NCI-H1092 (cell line): ENCODE data around the gene CLEC2L.
"Not testable (repeated sequence)": the region's sequence is repeated elsewhere in the genome, so short reads cannot be mapped to it uniquely, and the experiment has no call there.

Experiments used
- DNase-seq: peaks from one replicate; lab custom pipeline; 2025; lab: John Stamatoyannopoulos, UW

The CLEC2L gene

GRCh38 chr7:139523968-139524815 is 707 bp downstream of the CLEC2L start:
- DNase-seq: no peak

GRCh38 chr7:139525239-139525638 is 1.8 kb downstream of the CLEC2L start:
- DNase-seq: no peak

GRCh38 chr7:139525750-139526149 is 2.3 kb downstream of the CLEC2L start:
- no peak for DNase-seq

- no peak for DNase-seq
These were observed 3.4 kb downstream of the CLEC2L start for GRCh38 chr7:139526578-139527544.

GRCh38 chr7:139531094-139531493 is 7.6 kb downstream of the CLEC2L start:
- no peak for DNase-seq

GRCh38 chr7:139532636-139533155 is 9.2 kb downstream of the CLEC2L start:
- DNase-seq: no peak

- DNase-seq: no peak
These were observed 10.6 kb downstream of the CLEC2L start for GRCh38 chr7:139534096-139534495.

- no peak for DNase-seq
These were observed 11.6 kb downstream of the CLEC2L start for GRCh38 chr7:139534966-139535651.

GRCh38 chr7:139536152-139536551 is 12.7 kb downstream of the CLEC2L start:
- DNase-seq: no peak

GRCh38 chr7:139538881-139539635 is 15.6 kb downstream of the CLEC2L start:
- no peak for DNase-seq

GRCh38 chr7:139540203-139540602 is 16.7 kb downstream of the CLEC2L start:
- DNase-seq: no peak

GRCh38 chr7:139541600-139542307 is 18.3 kb downstream of the CLEC2L start:
- no peak for DNase-seq

GRCh38 chr7:139542308-139543151 is 19.0 kb downstream of the CLEC2L start:
- no peak for DNase-seq

- no peak for DNase-seq
These were observed 20.5 kb downstream of the CLEC2L start for GRCh38 chr7:139543801-139544603.

GRCh38 chr7:139544645-139545044 is 21.2 kb downstream of the CLEC2L start:
- no peak for DNase-seq

GRCh38 chr7:139548302-139549028 is 25.0 kb downstream of the CLEC2L start:
- no peak for DNase-seq

GRCh38 chr7:139553991-139554700 is 30.7 kb downstream of the CLEC2L start:
- not testable (repeated sequence) for DNase-seq
